Hippocampal formation (tissue), 2 donors: ENCODE data around the gene EIF5AL1.
"Not testable (repeated sequence)": the region's sequence is repeated elsewhere in the genome, so short reads cannot be mapped to it uniquely, and the experiment has no call there.

Experiments
- DNase-seq, 2 donors: peaks; one replicate each; lab custom pipeline; 2025; lab: John Stamatoyannopoulos, UW

EIF5AL1 gene

GRCh38 chr10:79487296-79488194, 24.8 kb upstream of the EIF5AL1 start:
- peak in 1 of 2 donors; percentile 15 for DNase-seq

DNA sequence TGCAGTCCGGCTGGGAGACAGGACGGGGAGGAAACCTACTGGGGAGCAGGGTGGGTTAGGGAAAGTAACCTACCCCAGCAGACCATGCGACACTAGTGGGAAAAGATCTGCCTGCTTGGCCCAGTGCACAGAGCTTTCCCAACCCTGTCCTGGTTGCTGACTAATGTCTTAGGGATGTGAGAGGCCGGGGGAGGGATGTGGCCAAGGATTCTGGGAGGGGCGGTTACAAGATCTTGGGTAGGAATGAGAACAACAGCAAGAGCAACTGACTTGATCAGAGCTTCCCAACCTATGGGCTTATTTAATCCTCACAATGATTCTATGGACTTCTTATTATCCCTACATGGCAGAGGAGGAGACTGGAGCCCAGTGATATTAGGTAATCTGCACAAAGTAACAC, 24.0 kb upstream of the EIF5AL1 start:
- no peak for DNase-seq

DNA sequence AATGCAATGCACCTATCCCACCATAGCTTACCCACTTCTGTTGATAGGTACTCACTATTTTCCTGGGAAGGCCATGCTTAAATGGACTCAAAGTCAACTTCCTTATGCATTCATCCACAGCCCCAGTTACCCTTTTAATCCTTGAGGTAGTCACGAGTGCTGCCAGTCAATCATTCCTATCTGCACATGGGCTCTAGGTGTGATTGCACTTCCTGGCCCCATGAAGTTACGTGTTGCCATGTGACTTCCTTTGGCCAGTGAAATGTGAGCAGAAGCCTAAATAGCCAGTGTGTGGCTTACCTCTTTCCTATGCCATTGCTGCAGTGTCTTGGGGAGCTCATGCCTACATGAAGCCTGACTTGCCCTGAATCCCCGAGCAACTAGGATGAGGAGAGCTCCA, 23.5 kb upstream of the EIF5AL1 start:
- no peak for DNase-seq

DNA sequence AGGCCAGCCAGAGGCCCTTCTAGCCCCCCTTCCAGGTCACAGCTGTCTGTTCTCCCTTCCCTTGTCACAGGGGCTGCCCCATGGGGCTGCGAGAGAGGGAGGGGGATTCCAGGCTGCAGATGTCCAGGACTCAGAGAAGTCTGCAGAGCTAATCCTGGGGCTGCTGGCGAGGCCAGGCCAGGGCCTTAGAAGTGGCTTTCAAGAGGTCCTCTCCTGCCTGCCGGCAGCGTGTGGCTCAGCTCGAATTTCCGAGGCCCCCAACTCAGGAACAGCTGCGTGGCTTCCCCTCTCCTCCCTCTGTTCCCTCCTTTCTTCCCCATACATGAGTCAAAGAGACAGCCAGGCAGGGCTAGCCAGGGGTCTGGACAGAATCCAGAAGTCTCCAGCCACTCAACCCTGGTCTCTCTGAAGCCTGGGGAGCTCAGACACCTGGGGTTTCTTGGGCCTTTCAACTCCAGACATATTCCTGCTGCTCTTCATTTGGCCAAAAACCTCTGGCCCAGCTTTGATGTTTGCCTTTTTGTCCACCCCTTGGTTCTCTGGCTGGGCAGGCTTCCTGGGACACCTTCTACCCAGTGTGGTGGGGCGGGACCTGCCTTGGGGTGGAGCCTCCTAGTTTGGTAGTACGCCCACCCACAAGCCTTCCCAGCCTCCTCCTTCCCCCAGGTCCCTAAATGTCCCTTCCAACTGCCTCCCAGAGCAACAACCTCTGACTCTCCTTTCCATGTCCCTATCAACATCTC, 21.8 kb upstream of the EIF5AL1 start:
- no peak for DNase-seq

DNA sequence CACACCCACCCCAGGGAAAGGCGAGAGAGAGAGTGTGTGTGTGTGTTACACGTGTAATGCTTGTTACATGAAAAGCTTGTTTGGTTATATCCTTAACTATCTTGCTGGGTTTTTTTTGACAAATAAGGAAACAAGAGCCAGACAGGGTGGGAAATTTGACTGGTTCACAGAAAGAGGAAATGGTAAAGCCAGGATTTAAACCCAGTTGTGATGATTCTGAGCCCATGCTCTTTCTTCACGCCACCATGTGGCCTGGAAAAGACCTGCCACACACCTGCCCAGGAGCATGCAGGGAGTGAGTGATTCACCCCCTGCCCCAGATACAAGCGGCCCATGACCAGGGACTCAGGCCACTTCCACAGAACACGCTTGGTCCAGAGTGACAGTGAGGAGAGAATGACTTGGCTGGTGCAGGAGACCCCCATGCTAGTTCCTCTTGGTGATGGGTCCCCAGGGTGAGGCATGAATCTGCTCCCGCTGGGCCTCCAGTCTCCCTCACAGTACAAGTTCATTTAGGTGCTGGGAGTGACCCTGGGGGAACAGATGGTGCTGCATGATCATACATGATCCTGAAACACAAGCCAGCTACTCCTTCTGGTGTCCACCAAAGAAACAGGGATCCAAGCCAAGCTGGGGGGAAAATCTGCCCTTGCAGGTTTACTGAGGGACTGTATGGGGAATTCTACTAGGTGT, 21.0 kb upstream of the EIF5AL1 start:
- DNase-seq: no peak

DNA sequence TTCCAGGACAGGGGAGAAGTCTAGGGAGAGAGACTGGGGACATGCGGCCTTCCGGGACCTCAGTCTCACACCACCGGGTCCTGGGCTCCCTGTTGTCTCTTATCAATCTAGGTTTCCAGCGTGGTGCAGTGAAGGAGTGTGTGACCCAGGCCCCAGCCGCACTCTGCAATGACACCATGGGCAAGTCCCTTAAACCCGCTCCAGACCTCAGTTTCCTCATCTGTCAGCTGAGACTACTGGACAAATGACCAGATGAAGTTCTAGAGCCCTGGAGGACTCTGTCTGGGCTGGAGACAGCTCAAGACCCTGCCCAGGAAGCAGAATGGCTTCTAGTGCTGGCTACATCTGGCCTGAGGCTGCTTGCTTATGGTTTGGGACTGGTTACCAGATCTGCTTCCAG, 20.1 kb upstream of the EIF5AL1 start:
- DNase-seq: no peak

- no peak for DNase-seq
Observed at GRCh38 chr10:79492839-79493238, 19.5 kb upstream of the EIF5AL1 start.

DNA sequence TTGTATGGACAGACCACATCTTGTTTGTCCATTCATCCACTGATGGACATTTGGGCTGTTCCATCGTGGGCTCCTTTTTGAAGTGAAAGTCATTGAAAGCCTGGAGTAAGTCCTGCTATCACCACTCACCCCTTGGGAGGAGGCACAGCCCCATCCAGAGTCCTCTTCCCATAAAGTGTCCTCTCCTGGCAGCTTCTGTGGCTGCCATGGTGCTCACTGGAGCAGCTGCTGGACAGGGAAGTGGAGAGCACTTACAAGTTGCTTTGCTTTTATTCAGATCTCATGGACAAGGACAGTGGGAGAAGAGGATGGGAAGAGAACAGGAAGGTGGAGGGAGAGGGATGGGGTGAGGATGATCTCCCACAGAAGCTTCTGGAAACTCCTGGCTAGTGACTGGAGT, 18.5 kb upstream of the EIF5AL1 start:
- no peak for DNase-seq

- DNase-seq: no peak
Observed at GRCh38 chr10:79494871-79495705, 17.2 kb upstream of the EIF5AL1 start.

- DNase-seq: no peak
Observed at GRCh38 chr10:79495791-79496190, 16.5 kb upstream of the EIF5AL1 start.

DNA sequence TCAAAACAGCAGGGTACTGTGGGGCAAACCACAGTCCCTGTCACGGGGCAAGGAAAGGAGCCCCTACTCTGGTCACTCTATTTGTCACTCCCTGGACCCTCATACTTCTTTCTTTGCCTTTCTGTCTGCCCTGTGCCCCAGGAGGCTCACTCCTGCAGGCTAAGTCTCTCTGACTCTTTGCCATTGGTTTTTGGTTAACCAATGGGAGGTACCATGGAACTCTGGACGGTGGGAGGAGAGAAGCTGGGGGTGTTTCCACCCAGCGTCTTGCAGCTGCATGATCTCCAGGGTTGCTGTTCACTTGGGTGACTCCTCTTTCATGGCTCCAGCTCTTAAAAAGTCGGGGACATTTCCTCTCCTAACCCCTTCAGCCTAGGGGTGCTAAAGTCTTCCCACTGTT, 15.4 kb upstream of the EIF5AL1 start:
- DNase-seq: no peak

DNA sequence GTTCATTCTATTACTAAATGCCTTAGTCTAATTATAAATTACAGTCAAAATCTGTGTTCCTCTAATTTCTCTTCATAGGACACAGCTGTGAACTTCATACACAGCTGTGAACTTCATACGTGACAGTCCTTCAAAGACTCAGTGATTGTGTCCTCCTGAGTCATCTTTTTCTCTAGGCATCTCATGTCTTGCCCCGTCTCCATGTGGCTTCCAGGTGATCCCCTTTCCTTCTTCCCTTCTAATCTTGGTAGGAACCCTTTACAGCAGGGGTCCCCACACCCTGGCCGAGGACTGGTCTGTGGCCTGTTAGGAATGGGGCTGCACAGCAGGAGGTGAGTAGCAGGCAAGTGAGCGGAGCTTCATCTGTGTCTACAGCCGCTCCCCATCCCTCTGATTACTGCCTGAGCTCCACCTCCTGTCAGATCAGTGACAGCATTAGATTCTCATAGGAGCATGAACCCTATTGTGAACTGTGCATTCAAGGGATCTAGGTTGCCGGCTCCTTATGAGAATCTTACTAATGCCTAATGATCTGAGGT, 14.0 kb upstream of the EIF5AL1 start:
- no peak for DNase-seq

GRCh38 chr10:79502561-79503309, 9.6 kb upstream of the EIF5AL1 start:
- no peak for DNase-seq

DNA sequence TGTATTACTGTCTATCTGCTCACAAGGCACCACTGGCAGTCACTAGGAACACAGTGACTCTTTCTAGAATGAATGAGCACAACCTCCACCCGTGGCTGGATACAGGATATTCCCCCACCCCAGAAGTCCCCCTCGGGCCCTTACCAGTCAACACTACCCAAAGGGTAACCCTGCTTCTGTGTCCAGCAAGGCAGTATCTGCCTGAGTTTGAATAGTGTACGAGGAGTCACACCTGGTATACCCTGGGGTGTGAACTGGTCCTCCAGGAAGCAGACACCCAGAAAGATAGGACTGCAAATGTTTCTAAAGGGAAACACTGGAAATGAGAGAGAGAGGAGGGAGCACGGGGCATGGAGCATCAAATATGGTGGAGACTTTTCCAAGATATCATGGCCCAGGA, 8.5 kb upstream of the EIF5AL1 start:
- not testable (repeated sequence) for DNase-seq

DNA sequence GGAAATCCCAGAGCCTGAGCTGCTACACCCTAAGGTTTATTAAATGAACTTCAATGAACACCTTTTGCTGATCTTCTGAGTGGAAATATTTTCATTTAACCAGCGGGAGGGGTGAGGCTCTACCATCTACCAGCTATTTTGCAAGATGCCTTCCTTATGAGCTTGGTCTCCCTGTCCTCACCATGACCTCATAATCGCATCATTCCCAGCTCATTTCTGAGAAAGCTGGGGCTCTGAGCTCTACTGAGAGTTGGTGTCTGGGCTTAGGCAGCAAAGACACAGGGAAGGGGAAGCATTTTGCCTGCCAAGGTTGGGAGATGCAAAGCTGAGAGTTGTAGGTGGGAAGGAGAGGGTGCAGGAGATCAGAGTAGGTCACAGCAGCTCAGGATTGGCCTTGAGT, 7.8 kb upstream of the EIF5AL1 start:
- DNase-seq: not testable (repeated sequence)

DNA sequence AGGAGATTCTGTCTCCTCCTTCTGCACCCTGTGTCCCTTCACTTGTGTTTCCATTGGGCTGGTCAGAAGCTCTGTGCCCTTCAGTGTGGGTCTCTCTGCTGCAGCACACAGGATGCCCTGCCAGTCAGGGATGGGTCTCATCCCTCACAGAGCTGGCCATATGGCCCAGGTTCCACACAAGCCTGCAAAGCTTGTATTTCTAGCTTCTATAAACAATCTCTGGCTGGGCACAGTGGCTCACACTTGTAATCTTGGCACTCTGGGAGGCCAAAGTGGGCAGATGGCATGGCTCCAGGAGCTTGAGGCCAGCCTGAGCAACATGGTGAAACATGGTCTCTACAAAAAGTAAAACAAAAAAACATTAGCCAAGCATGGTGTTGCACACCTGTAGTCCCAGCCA, 7.0 kb upstream of the EIF5AL1 start:
- DNase-seq: not testable (repeated sequence)

DNA sequence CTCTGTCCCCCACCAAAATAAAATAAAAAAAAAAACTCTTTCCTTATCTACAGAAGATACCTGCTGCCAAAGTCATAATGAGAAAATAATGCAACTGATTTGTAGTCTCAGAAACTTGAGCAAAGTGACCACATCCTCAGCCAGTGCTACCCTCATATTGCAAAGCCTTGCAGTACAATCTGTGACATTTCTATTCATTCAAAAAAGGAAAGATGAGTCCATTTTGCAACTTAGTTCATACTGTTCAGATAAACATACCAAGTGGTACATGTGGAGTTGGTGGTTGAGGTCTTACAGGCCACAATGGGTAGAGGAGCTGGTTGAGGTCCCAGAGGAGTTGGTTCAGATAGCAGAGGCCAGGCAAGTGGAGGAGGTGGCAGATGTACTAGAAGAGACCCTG, 6.5 kb upstream of the EIF5AL1 start:
- no peak for DNase-seq

GRCh38 chr10:79507440-79508167, 4.7 kb upstream of the EIF5AL1 start:
- DNase-seq: no peak

GRCh38 chr10:79508245-79508644, 4.1 kb upstream of the EIF5AL1 start:
- DNase-seq: not testable (repeated sequence)
